Panc1 (cell line): ENCODE measurements around the gene SMYD2. TPM values are rescaled to one million over a fixed set of nuclear protein-coding genes. Genes with fewer than 3 reads are reported as not detected.

Experiments
- ATAC-seq: fragments of 200-7000 bp; cut with Tn5 transposase; 2 replicates; pipeline ENCODE4 v1.9.1; 2020; ENCODE audit warnings: mild to moderate bottlenecking, moderate library complexity
- BruUV-seq: library from RNA; stranded (reverse); fragments of 400-500 nt; replicated peaks from 2 replicates; lab custom pipeline; 2021; lab: Mats Ljungman, UMichigan
- CTCF ChIA-PET: fragments of 300-600 bp; sonication (Branson Sonifier 250); formaldehyde crosslinking; loops from one replicate; lab custom pipeline; 2022; ENCODE audit warnings: antibody characterized with exemption; lab: Charles Lee
- POLR2A ChIA-PET: fragments of 300-600 bp; sonication (Branson Sonifier 250); formaldehyde crosslinking; loops from one replicate; lab custom pipeline; 2022; ENCODE audit warnings: antibody characterized with exemption; lab: Charles Lee
- DNase-seq: peaks from one replicate; pipeline ENCODE4 v3.0.0-alpha.2; 2010; ENCODE audit warnings: low read depth, low spot score
- H3K27ac ChIP-seq: 2 replicates; pipeline ENCODE4 v1.5.1; 2011; ENCODE audit warnings: mild to moderate bottlenecking, low read length, inconsistent platforms
- H3K27me3 ChIP-seq: fragments of 200-500 bp; sonication (Bioruptor generic); 2 replicates; pipeline ENCODE4 v1.6.0; 2014; ENCODE audit warnings: low read length, inconsistent platforms; ENCODE audit not compliant: control insufficient read depth, insufficient read depth
- H3K36me3 ChIP-seq: fragments of 200-500 bp; sonication (Bioruptor generic); 2 replicates; pipeline ENCODE4 v1.5.1; 2014; ENCODE audit warnings: inconsistent platforms, mild to moderate bottlenecking, low read length, moderate library complexity; ENCODE audit not compliant: control insufficient read depth, insufficient read depth
- H3K4me1 ChIP-seq: 2 replicates; pipeline ENCODE4 v1.5.1; 2011; ENCODE audit warnings: inconsistent platforms, mild to moderate bottlenecking, low read length, moderate library complexity; ENCODE audit not compliant: control insufficient read depth, insufficient read depth
- H3K4me3 ChIP-seq, 2 experiments: 2 replicates each; pipeline ENCODE4 v1.5.1; 2011 to 2012; ENCODE audit warnings: low read depth in 2 of 2, low read length in 2 of 2, mild to moderate bottlenecking in 2 of 2, inconsistent platforms in 1 of 2, moderate library complexity in 1 of 2
- H3K9me3 ChIP-seq: fragments of 200-500 bp; sonication (Bioruptor generic); 2 replicates; pipeline ENCODE4 v1.5.1; 2014; ENCODE audit warnings: low read depth, mild to moderate bottlenecking, inconsistent platforms, low read length, moderate library complexity; ENCODE audit not compliant: control insufficient read depth, insufficient read depth
- CTCF ChIP-seq: fragments of 450-650 bp; IDR thresholded peaks from 2 replicates; pipeline ENCODE4 v1.5.1; 2017; ENCODE audit warnings: mild to moderate bottlenecking
- POLR2AphosphoS5 ChIP-seq: IDR thresholded peaks from 2 replicates; pipeline ENCODE4 v1.6.1; 2012; ENCODE audit warnings: mild to moderate bottlenecking, low read depth, low read length, moderate library complexity
- REST ChIP-seq, 2 experiments: IDR thresholded peaks; 2 replicates each; pipeline ENCODE4 v1.6.1; 2011 to 2012; ENCODE audit warnings: low read depth in 2 of 2, control low read depth in 1 of 2, low read length in 1 of 2, mild to moderate bottlenecking in 1 of 2, moderate library complexity in 1 of 2; ENCODE audit not compliant: insufficient read depth in 1 of 2
- SIN3A ChIP-seq: IDR thresholded peaks from 2 replicates; pipeline ENCODE4 v1.6.1; 2012; ENCODE audit warnings: low read depth, mild to moderate bottlenecking, low read length, moderate library complexity, borderline replicate concordance; ENCODE audit not compliant: insufficient read depth
- TCF7L2 ChIP-seq: IDR thresholded peaks from 2 replicates; pipeline ENCODE4 v1.6.1; 2011; ENCODE audit warnings: mild to moderate bottlenecking, low read depth, low read length, inconsistent platforms
- in situ Hi-C: cut with HindIII; loops from 2 replicates; pipeline ENCODE4 v1.10.0; 2016; ENCODE audit warnings: low sequenced_read_pairs, low pct_unique_long_range_greater_than_20kb
- intact Hi-C: fragments of 100-400 bp; cut with micrococcal nuclease; formaldehyde crosslinking; loops from one replicate; pipeline ENCODE4 v1.10.0; 2022; ENCODE audit not compliant: unreplicated experiment
- total RNA-seq: library from RNA; stranded (reverse); gene quantifications from one replicate; pipeline ENCODE4 v1.2.1, GENCODE V29; 2021; ENCODE audit not compliant: unreplicated experiment

Gene SMYD2
- total RNA-seq, 1 experiment from 2014 or later: 31.0 TPM

- H3K36me3 ChIP-seq: peaks cover 46% of the 10 kb centered on the region
- ChIA-PET POLR2A (no interaction called here), CTCF (no interaction called here)
- TF ChIP-seq SIN3A: no peak
- TF ChIP-seq POLR2AphosphoS5: no peak
- no peaks in the 10 kb centered on the region for H3K9me3 ChIP-seq
- ATAC-seq: no peak
- intact Hi-C loops (no loop called here), in situ Hi-C loops (no loop called here)
- no peak overlapping the region for H3K4me3 ChIP-seq
- no peak for DNase-seq
- H3K27ac ChIP-seq: no peak overlapping the region
- no TSS peak for BruUV-seq
- H3K27me3 ChIP-seq: no peaks in the 10 kb centered on the region
- no peaks in the 10 kb centered on the region for H3K4me1 ChIP-seq
These were observed 86.9 kb downstream of the SMYD2 start for GRCh38 chr1:214367841-214368240.

GRCh38 chr1:214369364-214369763 lies 88.4 kb downstream of the SMYD2 start:
- Histone ChIP-seq H3K9me3 (no peaks in the 10 kb centered on the region), H3K36me3 (peaks cover 50% of the 10 kb centered on the region), H3K27me3 (no peaks in the 10 kb centered on the region), H3K4me1 (no peaks in the 10 kb centered on the region), H3K27ac (no peak overlapping the region), H3K4me3 (no peak overlapping the region)
- in situ Hi-C loops: no loop called here
- BruUV-seq: no TSS peak
- no peak for ATAC-seq
- POLR2A ChIA-PET: no interaction called here
- intact Hi-C loops: no loop called here
- CTCF ChIA-PET: no interaction called here
- DNase-seq: no peak
- TF ChIP-seq REST (IDR thresholded peaks at IDR 0.05; ENCODE audit: insufficient read depth in 1 of 2, low read depth in 2 of 2, low read length in 1 of 2) (no peak), SIN3A (no peak), CTCF (no peak), POLR2AphosphoS5 (no peak), TCF7L2 (no peak)

- no TSS peak for BruUV-seq
- in situ Hi-C loops (no loop called here), intact Hi-C loops (no loop called here)
- Histone ChIP-seq H3K9me3 (no peaks in the 10 kb centered on the region), H3K27me3 (no peaks in the 10 kb centered on the region), H3K4me1 (peaks cover 3% of the 10 kb centered on the region; the same call in 1 of the 2 replicates), H3K36me3 (peaks cover 54% of the 10 kb centered on the region), H3K4me3 (no peak overlapping the region), H3K27ac (no peak overlapping the region)
- CTCF ChIA-PET: no interaction called here
- TF ChIP-seq TCF7L2 (no peak), SIN3A (no peak), CTCF (no peak), POLR2AphosphoS5 (no peak), REST (IDR thresholded peaks at IDR 0.05; ENCODE audit: insufficient read depth in 1 of 2, low read depth in 2 of 2, low read length in 1 of 2) (no peak)
- DNase-seq: no peak
- POLR2A ChIA-PET: no interaction called here
- ATAC-seq: no peak
These were observed 89.7 kb downstream of the SMYD2 start for GRCh38 chr1:214370615-214371014.
